HepG2 (cell line): Measurements from ENCODE around the gene GNG7. TPM values are rescaled to one million over a fixed set of nuclear protein-coding genes. Genes with fewer than 3 reads are reported as not detected.

Experiments
- ATAC-seq: fragments of 200-7000 bp; cut with Tn5 transposase; 3 replicates; pipeline ENCODE4 v1.9.1; 2020; ENCODE audit warnings: mild to moderate bottlenecking, moderate library complexity
- BruUV-seq: library from RNA; stranded (reverse); fragments of 400-500 nt; replicated peaks from 2 replicates; lab custom pipeline; 2021; lab: Mats Ljungman, UMichigan
- CTCF ChIA-PET: fragments of 300-600 bp; formaldehyde crosslinking; extraction: SDS; loops from one replicate; lab custom pipeline; 2021; ENCODE audit warnings: low total read pairs, inconsistent platforms, low intra/inter-chr PET ratio; lab: Yijun Ruan, JAX
- POLR2A ChIA-PET: fragments of 350-600 bp; sonication (Branson Sonifier 250); formaldehyde crosslinking; loops from one replicate; lab custom pipeline; 2020; ENCODE audit warnings: antibody characterized with exemption, inconsistent platforms; lab: Yijun Ruan, JAX
- DNase-seq: peaks from one replicate; pipeline ENCODE4 v3.0.0-alpha.2; 2015; ENCODE audit warnings: low spot score
- FAIRE-seq: peaks from 3 replicates; lab custom pipeline; 2011; peaks lifted over from hg19 to GRCh38; lab: Jason Lieb, UNC
- H2AFZ ChIP-seq: one replicate; pipeline ENCODE4 v1.6.1; 2011; ENCODE audit warnings: low read length, inconsistent platforms
- H3K27ac ChIP-seq: fragments of 300-600 bp; 3 replicates; pipeline ENCODE4 v1.8.0; 2011; ENCODE audit warnings: mixed run types, mild to moderate bottlenecking, mixed read lengths, low read length, inconsistent platforms; ENCODE audit not compliant: insufficient read depth; ENCODE audit errors: extremely low read length
- H3K27me3 ChIP-seq, 2 experiments: fragments of 200-600 bp in 1 of 2; 2 replicates in 1 of 2; 3 replicates in 1 of 2; pipeline versions ENCODE4 v1.6.0 to v1.8.0; 2011; ENCODE audit warnings: low read length in 2 of 2, mild to moderate bottlenecking in 2 of 2, moderate library complexity in 2 of 2, inconsistent platforms in 1 of 2; ENCODE audit not compliant: insufficient read depth in 2 of 2, control insufficient read depth in 1 of 2
- H3K36me3 ChIP-seq, 2 experiments: fragments of 200-600 bp in 1 of 2; replicated peaks in 1 of 2; 2 replicates in 1 of 2; 3 replicates in 1 of 2; pipeline versions ENCODE4 v1.5.1 to v1.8.0; 2011; ENCODE audit warnings: low read length in 2 of 2, inconsistent platforms in 1 of 2; ENCODE audit not compliant: insufficient read depth in 2 of 2, control insufficient read depth in 1 of 2
- H3K4me1 ChIP-seq: 2 replicates; pipeline ENCODE4 v1.5.1; 2012; ENCODE audit warnings: low read length, inconsistent platforms; ENCODE audit not compliant: insufficient read depth
- H3K4me2 ChIP-seq: 2 replicates; pipeline ENCODE4 v1.6.0; 2011; ENCODE audit warnings: low read depth, low read length, inconsistent platforms
- H3K4me3 ChIP-seq, 3 experiments: fragments of 200-600 bp in 1 of 3; sonication (generic), shearing (Covaris generic) in 1 of 3; replicated peaks in 1 of 3; 2 replicates each; pipeline ENCODE4 v1.5.1; 2011 to 2016; ENCODE audit warnings: low read length in 3 of 3, inconsistent platforms in 2 of 3, low read depth in 2 of 3, mild to moderate bottlenecking in 2 of 3, control low read depth in 1 of 3, mixed read lengths in 1 of 3; ENCODE audit not compliant: insufficient read depth in 1 of 3
- H3K79me2 ChIP-seq: one replicate; pipeline ENCODE4 v1.6.1; 2011; ENCODE audit warnings: low read length, inconsistent platforms; ENCODE audit not compliant: insufficient read depth
- H3K9ac ChIP-seq: 2 replicates; pipeline ENCODE4 v1.6.0; 2011; ENCODE audit warnings: mild to moderate bottlenecking, low read depth, low read length, inconsistent platforms; ENCODE audit not compliant: insufficient read depth
- H3K9me3 ChIP-seq: 2 replicates; pipeline ENCODE4 v1.5.1; 2012; ENCODE audit warnings: mild to moderate bottlenecking, low read length
- H4K20me1 ChIP-seq: 2 replicates; pipeline ENCODE4 v1.6.0; 2011; ENCODE audit warnings: inconsistent platforms, mild to moderate bottlenecking, low read length, moderate library complexity; ENCODE audit not compliant: insufficient read depth
- CC2D1A ChIP-seq: sonication (generic); formaldehyde crosslinking; IDR thresholded peaks from 2 replicates; pipeline ENCODE4 v1.8.1; 2023; ENCODE audit warnings: mild to moderate bottlenecking, missing genetic modification reagents
- CHD4 ChIP-seq: fragments of 200-600 bp; sonication (generic); IDR thresholded peaks from 2 replicates; pipeline ENCODE4 v1.7.0; 2017; ENCODE audit warnings: mild to moderate bottlenecking, low read length, borderline replicate concordance
- FOXJ3 ChIP-seq: sonication (generic); formaldehyde crosslinking; IDR thresholded peaks from 2 replicates; pipeline ENCODE4 v1.4.0; 2020; ENCODE audit warnings: missing genetic modification reagents, mild to moderate bottlenecking, borderline replicate concordance
- GFI1 ChIP-seq: sonication (generic); formaldehyde crosslinking; IDR thresholded peaks from 2 replicates; pipeline ENCODE4 v1.5.0; 2020; ENCODE audit warnings: missing genetic modification reagents, mild to moderate bottlenecking, borderline replicate concordance
- MIER2 ChIP-seq: IDR thresholded peaks from 2 replicates; pipeline ENCODE4 v1.6.1; 2016; ENCODE audit warnings: missing biosample characterization, missing genetic modification reagents
- NFIB ChIP-seq: sonication (generic); formaldehyde crosslinking; IDR thresholded peaks from 2 replicates; pipeline ENCODE4 v1.9.0; 2021; ENCODE audit warnings: missing genetic modification reagents, mild to moderate bottlenecking, borderline replicate concordance
- U2AF2 ChIP-seq: fragments of 200-400 bp; formaldehyde crosslinking; IDR thresholded peaks from 2 replicates; pipeline ENCODE4 v1.6.1; 2017; ENCODE audit warnings: low read depth, mild to moderate bottlenecking, low read length
- ZNF12 ChIP-seq: sonication (generic); formaldehyde crosslinking; IDR thresholded peaks from 2 replicates; pipeline ENCODE4 v1.5.0; 2020; ENCODE audit warnings: missing genetic modification reagents
- ZNF329 ChIP-seq: sonication (generic); formaldehyde crosslinking; IDR thresholded peaks from 2 replicates; pipeline ENCODE4 v1.9.0; 2021; ENCODE audit warnings: low read depth, mild to moderate bottlenecking, missing genetic modification reagents
- ZNF615 ChIP-seq: sonication (generic); formaldehyde crosslinking; IDR thresholded peaks from 2 replicates; pipeline ENCODE4 v1.5.0; 2020; ENCODE audit warnings: mild to moderate bottlenecking, missing genetic modification reagents, borderline replicate concordance
- ZNF782 ChIP-seq: sonication (generic); formaldehyde crosslinking; IDR thresholded peaks from 2 replicates; pipeline ENCODE4 v1.4.0; 2020; ENCODE audit warnings: missing genetic modification reagents, mild to moderate bottlenecking, borderline replicate concordance
- WGBS: methylation state at CpG from one replicate; pipeline ENCODE4 v1.1.6; 2017; ENCODE audit warnings: low lambda C conversion rate; 5-methylcytosine and 5-hydroxymethylcytosine counted together
- in situ Hi-C: cut with HindIII; loops from 2 replicates; pipeline ENCODE4 v1.10.0; 2017; ENCODE audit warnings: low pct_unique_long_range_greater_than_20kb; ENCODE audit not compliant: extremely low pct_ligation_motif_present
- intact Hi-C: fragments of 100-400 bp; cut with micrococcal nuclease; formaldehyde crosslinking; loops from one replicate; pipeline ENCODE4 v1.10.0; 2022; ENCODE audit not compliant: unreplicated experiment
- polyA plus RNA-seq, 8 experiments: library from polyadenylated mRNA; depleted of rRNA in 3 of 8; stranded (reverse) in 7 of 8; unstranded in 1 of 8; fragments of >200 nt; fragmentation: Illumina TruSeq in 4 of 8; extraction: Trizol in 4 of 8; gene quantifications; 2 replicates each; pipeline versions ENCODE4 v1.2.1 to v1.2.3, GENCODE V29; 2011 to 2016; ENCODE audit warnings: low read depth in 4 of 8, missing spikeins in 1 of 8, mixed read lengths in 1 of 8; ENCODE audit not compliant: insufficient read depth in 1 of 8
- total RNA-seq, 5 experiments: library from RNA; depleted of rRNA; stranded (reverse); fragments of >200 nt; fragmentation: Illumina TruSeq; extraction: Trizol; gene quantifications; 2 replicates each; pipeline ENCODE4 v1.2.3, GENCODE V29; 2016; ENCODE audit warnings: low read depth in 1 of 5
- TF ChIP-seq, protein P1 (sequence below): sonication (generic); formaldehyde crosslinking; IDR thresholded peaks from 2 replicates; pipeline ENCODE4 v1.4.0; 2020; ENCODE audit warnings: missing genetic modification reagents

GNG7 gene
- total and polyA plus RNA-seq, 2 of the 13 experiments (the other 11 are each of a cell fraction or from before 2014, with no cell fraction given) = 1.4 to 3.3 TPM

DNA sequence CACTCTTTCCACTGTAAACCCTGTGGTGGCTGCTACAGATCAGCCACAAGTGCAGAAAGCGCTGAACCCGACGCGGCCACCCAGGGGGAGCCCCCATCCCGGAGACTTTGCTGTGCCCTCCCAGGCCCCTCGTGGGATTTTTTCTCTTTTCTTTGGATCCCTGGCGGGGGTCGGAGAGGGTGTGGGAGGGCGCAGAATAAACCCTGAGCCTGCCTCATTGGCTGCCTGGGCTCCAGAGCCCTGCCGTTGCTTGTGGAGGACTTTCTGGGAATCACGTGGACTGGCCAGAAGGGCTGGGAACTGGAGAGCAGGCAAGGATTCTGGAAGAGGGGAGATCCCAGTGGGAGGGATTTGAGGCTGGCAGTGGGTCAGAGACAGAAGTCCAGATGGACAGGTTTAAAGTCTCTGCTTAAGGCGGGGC is 201.6 kb downstream of the GNG7 start (continued):
- TF ChIP-seq, protein P1, sequence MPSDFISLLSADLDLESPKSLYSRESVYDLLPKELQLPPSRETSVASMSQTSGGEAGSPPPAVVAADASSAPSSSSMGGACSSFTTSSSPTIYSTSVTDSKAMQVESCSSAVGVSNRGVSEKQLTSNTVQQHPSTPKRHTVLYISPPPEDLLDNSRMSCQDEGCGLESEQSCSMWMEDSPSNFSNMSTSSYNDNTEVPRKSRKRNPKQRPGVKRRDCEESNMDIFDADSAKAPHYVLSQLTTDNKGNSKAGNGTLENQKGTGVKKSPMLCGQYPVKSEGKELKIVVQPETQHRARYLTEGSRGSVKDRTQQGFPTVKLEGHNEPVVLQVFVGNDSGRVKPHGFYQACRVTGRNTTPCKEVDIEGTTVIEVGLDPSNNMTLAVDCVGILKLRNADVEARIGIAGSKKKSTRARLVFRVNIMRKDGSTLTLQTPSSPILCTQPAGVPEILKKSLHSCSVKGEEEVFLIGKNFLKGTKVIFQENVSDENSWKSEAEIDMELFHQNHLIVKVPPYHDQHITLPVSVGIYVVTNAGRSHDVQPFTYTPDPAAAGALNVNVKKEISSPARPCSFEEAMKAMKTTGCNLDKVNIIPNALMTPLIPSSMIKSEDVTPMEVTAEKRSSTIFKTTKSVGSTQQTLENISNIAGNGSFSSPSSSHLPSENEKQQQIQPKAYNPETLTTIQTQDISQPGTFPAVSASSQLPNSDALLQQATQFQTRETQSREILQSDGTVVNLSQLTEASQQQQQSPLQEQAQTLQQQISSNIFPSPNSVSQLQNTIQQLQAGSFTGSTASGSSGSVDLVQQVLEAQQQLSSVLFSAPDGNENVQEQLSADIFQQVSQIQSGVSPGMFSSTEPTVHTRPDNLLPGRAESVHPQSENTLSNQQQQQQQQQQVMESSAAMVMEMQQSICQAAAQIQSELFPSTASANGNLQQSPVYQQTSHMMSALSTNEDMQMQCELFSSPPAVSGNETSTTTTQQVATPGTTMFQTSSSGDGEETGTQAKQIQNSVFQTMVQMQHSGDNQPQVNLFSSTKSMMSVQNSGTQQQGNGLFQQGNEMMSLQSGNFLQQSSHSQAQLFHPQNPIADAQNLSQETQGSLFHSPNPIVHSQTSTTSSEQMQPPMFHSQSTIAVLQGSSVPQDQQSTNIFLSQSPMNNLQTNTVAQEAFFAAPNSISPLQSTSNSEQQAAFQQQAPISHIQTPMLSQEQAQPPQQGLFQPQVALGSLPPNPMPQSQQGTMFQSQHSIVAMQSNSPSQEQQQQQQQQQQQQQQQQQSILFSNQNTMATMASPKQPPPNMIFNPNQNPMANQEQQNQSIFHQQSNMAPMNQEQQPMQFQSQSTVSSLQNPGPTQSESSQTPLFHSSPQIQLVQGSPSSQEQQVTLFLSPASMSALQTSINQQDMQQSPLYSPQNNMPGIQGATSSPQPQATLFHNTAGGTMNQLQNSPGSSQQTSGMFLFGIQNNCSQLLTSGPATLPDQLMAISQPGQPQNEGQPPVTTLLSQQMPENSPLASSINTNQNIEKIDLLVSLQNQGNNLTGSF (CRISPR knock-in tag) = no peak

DNA sequence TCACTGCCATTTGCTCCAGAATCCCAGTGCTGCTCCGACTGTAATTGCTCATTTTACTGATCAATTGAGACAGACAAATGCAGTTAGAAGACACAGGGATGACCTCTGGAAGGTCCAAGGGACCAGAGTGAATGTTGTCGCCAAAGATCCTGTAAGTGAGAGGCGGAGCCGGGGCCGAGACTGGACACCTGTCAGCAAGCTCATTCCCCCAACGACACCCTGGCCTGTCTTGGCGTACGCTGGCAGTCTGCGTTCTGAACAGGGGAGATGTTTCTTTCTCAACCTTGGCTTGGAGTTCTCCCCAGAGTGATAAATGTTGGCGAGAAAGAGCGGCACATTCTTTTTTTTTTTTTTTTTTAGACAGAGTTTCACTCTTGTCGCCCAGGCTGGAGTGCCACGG is 202.3 kb downstream of the GNG7 start:
- Histone ChIP-seq H3K9ac (no peak overlapping the region), H3K4me1 (peaks cover 33% of the 10 kb centered on the region), H2AFZ (no peak overlapping the region), H3K4me3 (no peak overlapping the region), H3K79me2 (no peaks in the 10 kb centered on the region), H3K4me2 (no peak overlapping the region), H3K9me3 (no peaks in the 10 kb centered on the region), H3K27me3 (peaks cover 7 to 61% of the 10 kb centered on the region in 2 experiments), H3K36me3 (no peaks in the 10 kb centered on the region), H4K20me1 (no peaks in the 10 kb centered on the region), H3K27ac (no peak overlapping the region)
- intact Hi-C loops (no loop called here), in situ Hi-C loops (no loop called here)
- ChIA-PET POLR2A (interaction anchor here (8.0 kb wide), 1 partner anchor 24 kb away, joined by 65 read pairs; the partner anchor contains the start of gene GADD45B), CTCF (no interaction called here)
- no peak for TF ChIP-seq FOXJ3 (CRISPR knock-in tag)
- no peak for TF ChIP-seq GFI1 (CRISPR knock-in tag)
- no peak for TF ChIP-seq ZNF329 (CRISPR knock-in tag)
- TF ChIP-seq U2AF2 = no peak
- no peak for TF ChIP-seq ZNF782 (CRISPR knock-in tag)
- no peak for TF ChIP-seq NFIB (CRISPR knock-in tag)
- no peak for TF ChIP-seq ZNF12
- TF ChIP-seq CHD4 = no peak
- TF ChIP-seq MIER2 (CRISPR knock-in tag) = no peak
- TF ChIP-seq ZNF615 (CRISPR knock-in tag) = no peak
- no peak for TF ChIP-seq CC2D1A (CRISPR knock-in tag)
- no TSS peak for BruUV-seq
- no peak for DNase-seq
- FAIRE-seq = no peak
- no peak for ATAC-seq
- 59% methylated on average over 13 of the region's 13 CpGs for WGBS
